HG03457 (cell line): ENCODE data around the gene NPDC1.

ENCODE experiments used
- ATAC-seq: cut with Tn5 transposase; IDR thresholded peaks from one replicate; pipeline ENCODE4 v1.9.1; 2021; ENCODE audit warnings: moderate number of reproducible peaks; ENCODE audit not compliant: unreplicated experiment

Gene NPDC1

DNA sequence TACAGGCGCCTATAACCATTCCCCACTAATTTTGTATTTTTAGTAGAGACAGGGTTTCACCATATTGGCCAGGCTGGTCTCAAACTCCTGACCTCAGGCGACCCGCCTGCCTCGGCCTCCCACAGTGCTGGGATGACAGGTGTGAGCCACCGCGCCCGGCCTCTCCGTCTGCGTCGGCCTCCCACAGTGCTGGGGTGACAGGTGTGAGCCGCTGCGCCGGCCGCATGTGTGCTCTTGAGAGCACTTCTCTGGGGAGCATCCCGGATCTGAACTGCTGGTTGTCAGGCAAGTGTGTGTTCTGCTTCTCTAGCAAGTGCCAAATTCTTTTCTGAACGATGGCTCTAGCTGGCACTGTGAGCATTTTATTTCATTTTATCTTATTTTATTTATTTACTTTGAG is 11.6 kb upstream of the NPDC1 start:
- ATAC-seq, result no peak

DNA sequence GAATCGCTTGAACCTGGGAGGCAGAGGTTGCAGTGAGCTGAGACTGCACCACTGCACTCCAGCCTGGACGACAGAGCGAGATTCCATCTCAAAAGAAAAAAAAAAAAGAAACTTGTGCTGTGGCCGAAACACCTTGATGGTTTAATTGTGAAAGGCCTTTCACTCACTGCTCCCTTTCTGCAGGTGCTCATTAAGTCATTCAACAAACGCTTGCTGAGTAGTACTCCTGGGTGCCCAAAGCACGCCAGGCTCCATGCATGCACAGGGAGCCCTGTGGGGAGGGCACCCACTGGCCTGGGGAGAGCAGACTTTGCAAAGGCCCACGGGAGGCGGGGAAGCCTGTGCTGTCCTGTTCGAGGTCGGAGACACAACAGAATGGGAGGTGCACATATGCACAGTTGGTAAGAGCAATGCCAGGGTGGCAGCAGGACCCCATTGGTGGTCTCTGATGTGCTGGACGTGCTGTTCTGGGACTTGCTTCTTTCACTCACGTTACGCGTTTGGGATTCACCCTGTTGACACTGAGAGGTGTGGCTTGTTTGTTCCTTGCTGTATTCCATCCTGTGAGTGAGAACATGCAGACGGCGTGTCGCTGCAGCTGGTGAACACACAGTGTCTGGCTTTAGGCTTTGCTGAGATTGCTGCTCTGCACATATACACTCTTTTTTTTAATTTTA is 10.9 kb upstream of the NPDC1 start:
- no peak for ATAC-seq

- no peak for ATAC-seq
Observed at GRCh38 chr9:137055385-137056364, 9.7 kb upstream of the NPDC1 start.

DNA sequence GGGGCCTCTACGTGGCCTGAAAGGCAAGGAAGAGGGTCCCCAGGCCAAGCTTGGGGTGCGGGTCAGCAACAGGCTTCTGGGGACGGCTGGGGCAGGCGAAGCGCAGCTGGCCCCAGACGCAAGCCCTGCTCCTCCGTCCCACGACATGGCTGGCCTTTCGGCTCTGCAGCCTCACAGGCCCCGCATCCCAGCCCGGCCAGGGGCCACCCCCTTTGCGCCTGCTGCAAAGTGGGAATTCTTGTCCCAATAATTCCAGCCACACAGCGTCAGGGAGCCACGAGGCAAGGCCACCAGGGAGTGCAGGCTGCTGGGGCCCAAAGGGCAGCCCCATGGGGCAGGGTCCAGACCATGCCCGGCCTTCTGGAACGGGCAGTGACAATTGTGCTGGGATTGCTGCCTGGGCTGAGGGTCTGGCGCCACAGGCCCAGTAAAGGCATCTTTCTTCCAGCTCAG is 9.0 kb upstream of the NPDC1 start:
- ATAC-seq, result no peak

GRCh38 chr9:137053944-137054931 is 8.3 kb upstream of the NPDC1 start, which contains the start of gene ENTPD2:
ENTPD2 (minus strand) TSS chr9:137054061; CDS start chr9:137053997, 64 bp downstream.
- ATAC-seq, result no peak

GRCh38 chr9:137052998-137053943 is 7.3 kb upstream of the NPDC1 start:
- no peak for ATAC-seq

GRCh38 chr9:137052293-137052692 is 6.3 kb upstream of the NPDC1 start:
- no peak for ATAC-seq

- ATAC-seq, result no peak
Observed at GRCh38 chr9:137051145-137051724, 5.3 kb upstream of the NPDC1 start.

DNA sequence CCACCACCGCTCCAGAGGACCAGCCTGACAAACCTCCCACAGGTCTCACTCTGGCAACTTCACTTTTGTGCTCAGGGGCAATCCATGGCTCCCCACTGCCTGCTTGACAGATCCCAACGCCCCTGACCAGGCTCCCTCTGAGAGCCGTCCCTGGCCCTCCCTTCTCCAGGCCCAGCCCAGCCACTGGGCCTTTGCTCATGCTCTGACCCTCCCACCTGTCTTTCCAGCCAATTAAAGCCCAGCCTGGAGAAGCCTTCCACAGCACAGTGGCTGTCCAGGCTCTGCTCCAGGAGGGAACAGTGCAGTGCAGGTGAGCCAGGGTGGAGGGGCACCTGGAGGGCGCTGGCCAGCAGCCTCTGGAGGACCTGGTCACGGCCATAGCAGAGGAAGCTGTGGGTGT is 4.6 kb upstream of the NPDC1 start:
- ATAC-seq, result no peak

- no peak for ATAC-seq
Observed at GRCh38 chr9:137049544-137050449, 3.8 kb upstream of the NPDC1 start.

DNA sequence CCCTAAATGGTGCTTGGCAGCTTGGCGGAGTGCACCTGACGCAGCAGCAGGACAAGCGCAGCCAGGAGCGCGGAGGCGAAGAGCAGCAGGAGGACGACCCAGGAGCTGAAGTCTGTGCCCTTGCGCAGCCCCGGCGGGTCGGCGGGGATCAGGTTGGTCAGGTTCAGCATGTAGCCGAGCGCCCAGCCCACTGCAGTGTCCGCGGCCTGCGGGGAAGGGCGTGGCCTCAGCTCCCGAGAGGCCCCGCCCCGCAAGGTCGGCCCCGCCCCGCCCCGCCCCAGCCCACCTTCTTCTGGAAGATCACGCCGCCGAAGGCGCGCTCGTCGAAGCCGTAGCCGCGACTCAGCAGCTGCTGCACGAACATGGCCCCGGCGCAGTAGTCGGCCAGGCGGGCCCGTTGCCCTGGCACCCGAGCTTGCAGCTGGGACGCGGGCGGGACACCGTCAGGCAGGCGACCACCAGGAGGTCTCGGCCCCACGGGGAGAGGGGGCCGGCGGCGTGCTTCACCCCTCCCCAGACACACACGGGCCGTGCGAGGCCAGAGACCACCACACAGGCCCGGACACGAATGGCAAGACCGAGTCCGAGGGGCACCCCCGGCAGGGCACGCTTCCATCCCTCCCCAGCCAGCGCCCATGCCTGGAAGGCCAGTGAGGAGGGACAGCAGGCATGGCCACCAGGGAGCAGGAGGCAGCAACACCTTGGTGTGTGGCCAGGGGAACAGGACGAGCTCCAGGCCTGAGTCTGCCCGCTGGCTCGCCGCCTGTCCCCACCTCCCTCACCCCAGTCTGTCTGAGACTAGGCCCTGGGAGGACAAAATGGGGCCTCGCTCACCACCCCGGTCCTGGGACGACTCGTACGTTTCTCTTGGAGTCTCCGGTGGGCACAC is 2.9 kb upstream of the NPDC1 start:
- no peak for ATAC-seq

GRCh38 chr9:137045294-137046087 is 486 bp downstream of the NPDC1 start:
- ATAC-seq, result no peak

- no peak for ATAC-seq
Observed at GRCh38 chr9:137044502-137045177, 1.3 kb downstream of the NPDC1 start.

- no peak for ATAC-seq
Observed at GRCh38 chr9:137044037-137044436, 1.9 kb downstream of the NPDC1 start.

DNA sequence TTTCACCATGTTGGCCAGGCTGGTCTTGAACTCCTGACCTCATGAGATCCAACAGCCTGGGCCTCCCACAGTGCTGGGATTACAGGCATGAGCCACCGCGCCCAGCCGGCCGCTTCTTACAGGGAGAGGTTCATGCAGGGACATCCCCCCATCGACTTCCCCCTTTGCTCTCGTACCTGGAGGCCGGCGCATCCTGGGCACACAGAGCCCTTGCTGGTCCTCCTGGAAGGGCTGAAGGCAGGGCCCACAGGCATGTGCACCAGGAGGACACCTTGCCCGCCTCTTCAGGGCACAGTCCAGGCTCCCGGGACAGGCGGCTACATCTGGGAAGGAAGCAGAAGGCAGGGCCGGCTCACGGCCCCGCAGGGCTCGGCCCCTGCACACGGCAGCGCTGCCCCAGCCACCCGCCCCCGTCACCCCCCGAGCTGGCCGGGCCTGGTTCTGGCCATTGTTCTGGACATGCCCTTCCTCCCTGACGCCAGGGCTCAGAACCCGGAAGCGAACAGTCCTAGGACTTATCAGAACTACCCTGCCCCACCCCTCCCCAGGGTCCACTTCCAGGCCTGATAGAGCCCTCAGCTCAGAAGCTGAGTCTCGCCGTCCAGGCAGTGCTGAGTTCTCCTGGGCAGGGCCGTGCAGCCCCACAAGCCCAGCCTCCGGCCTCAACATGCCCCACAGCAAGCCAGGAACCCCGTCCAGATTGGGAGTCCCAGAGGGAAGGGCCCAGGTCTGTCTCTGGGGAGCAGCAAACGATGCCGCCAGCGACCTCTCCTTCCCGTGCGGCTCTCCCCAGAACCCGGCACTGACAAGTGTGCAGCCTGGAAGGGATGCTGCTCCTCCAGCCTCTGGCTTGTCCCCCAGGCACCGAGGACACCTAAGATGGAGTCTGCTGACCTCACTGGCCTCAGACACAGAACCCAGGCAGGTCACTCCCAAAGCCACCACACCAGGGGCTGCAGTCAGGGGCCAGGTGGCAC is 2.9 kb downstream of the NPDC1 start:
- no peak for ATAC-seq
